GM19238 (cell line): ENCODE measurements around the gene SIPA1L3.
A peak's percentile ranks its signal among the peaks of the same experiment; 100 is the strongest.
"Not testable (repeated sequence)": the region's sequence is repeated elsewhere in the genome, so short reads cannot be mapped to it uniquely, and the experiment has no call there.

Source experiments
- DNase-seq: peaks from one replicate; pipeline ENCODE4 v3.0.0; 2011; ENCODE audit warnings: low spot score; ENCODE audit not compliant: insufficient read length

Gene SIPA1L3

GRCh38 chr19:38018694-38019395 lies 111.8 kb downstream of the SIPA1L3 start:
- DNase-seq: no peak

- DNase-seq: no peak
These were observed 112.4 kb downstream of the SIPA1L3 start for GRCh38 chr19:38019396-38019724.

GRCh38 chr19:38020311-38020710 lies 113.3 kb downstream of the SIPA1L3 start:
- DNase-seq: no peak

GRCh38 chr19:38021352-38021751 lies 114.3 kb downstream of the SIPA1L3 start:
- no peak for DNase-seq

- no peak for DNase-seq
These were observed 116.0 kb downstream of the SIPA1L3 start for GRCh38 chr19:38022791-38023670.

- no peak for DNase-seq
These were observed 116.9 kb downstream of the SIPA1L3 start for GRCh38 chr19:38023671-38024541.

- no peak for DNase-seq
These were observed 118.2 kb downstream of the SIPA1L3 start for GRCh38 chr19:38024992-38025908.

- no peak for DNase-seq
These were observed 118.9 kb downstream of the SIPA1L3 start for GRCh38 chr19:38025909-38026307.

- no peak for DNase-seq
These were observed 122.0 kb downstream of the SIPA1L3 start for GRCh38 chr19:38028913-38029510.

GRCh38 chr19:38030001-38030400 lies 123.0 kb downstream of the SIPA1L3 start:
- DNase-seq: not testable (repeated sequence)

- no peak for DNase-seq
These were observed 123.8 kb downstream of the SIPA1L3 start for GRCh38 chr19:38030686-38031422.

- DNase-seq: no peak
These were observed 124.4 kb downstream of the SIPA1L3 start for GRCh38 chr19:38031423-38031770.

- DNase-seq: no peak
These were observed 125.1 kb downstream of the SIPA1L3 start for GRCh38 chr19:38032151-38032550.

- no peak for DNase-seq
These were observed 125.9 kb downstream of the SIPA1L3 start for GRCh38 chr19:38032951-38033350.

GRCh38 chr19:38033658-38034491 lies 126.9 kb downstream of the SIPA1L3 start:
- DNase-seq: peak; percentile 78

- peak; percentile 33 for DNase-seq
These were observed 127.5 kb downstream of the SIPA1L3 start for GRCh38 chr19:38034492-38034860.

GRCh38 chr19:38035515-38036495 lies 128.8 kb downstream of the SIPA1L3 start:
- no peak for DNase-seq
